ENCODE results near the gene MEMO1. TPM values are rescaled to one million over a fixed set of nuclear protein-coding genes. Genes with fewer than 3 reads are reported as not detected.
"Not testable (repeated sequence)": the region's sequence is repeated elsewhere in the genome, so short reads cannot be mapped to it uniquely, and the experiment has no call there.

Gene MEMO1
- total RNA-seq, 4 donors from 2014 or later = 12.2 to 42.9 (median 17.5) TPM

DNA sequence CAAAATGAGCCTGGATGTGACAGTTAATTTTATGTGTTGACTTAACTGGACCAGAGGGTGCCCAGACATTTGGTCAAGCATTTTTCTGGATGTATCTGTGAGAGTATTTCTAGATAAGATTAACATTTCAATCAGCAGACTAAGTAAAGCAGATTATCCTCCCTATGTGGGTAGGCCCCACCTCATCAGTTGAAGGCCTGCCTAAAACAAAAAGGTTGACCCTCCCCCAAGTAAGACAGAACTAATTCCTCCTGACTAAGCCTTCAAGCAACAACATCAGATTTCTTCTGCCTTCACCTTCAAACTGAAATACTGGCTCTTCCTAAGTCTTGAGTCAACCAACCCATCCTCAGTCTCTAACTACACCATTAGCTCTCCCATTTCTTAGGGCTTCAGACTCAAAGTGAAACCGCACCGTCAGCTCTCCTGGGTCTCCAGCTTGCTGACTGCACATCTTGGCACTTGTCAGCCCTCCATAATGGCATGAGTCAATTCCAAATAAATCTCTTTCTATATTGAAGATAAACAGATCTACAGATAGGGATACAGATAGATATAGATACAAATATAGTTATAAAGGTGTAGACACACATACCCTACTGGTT lies 47.9 kb downstream of the MEMO1 start:
- WGBS, 2 donors = 93 to 95% methylated on average over 2 of the region's 2 CpGs
- Histone ChIP-seq H3K36me3 (no peaks in the 10 kb centered on the region), H3K4me1 (peaks cover 0 to 4% (median 0%) of the 10 kb centered on the region in 4 donors), H3K27ac (no peak overlapping the region), H3K9me3 (no peaks in the 10 kb centered on the region), H3K27me3 (no peaks in the 10 kb centered on the region), H3K4me3 (no peak overlapping the region)
- DNase-seq (ENCODE audit: low spot score in 2 of 2) = no peak
- no peak for TF ChIP-seq CTCF (IDR thresholded peaks at IDR 0.05)
- no peak for TF ChIP-seq POLR2A (IDR thresholded peaks at IDR 0.05)
- no peak for TF ChIP-seq EP300 (IDR thresholded peaks at IDR 0.05)

GRCh38 chr2:31958140-31958717 lies 52.6 kb downstream of the MEMO1 start:
- H3K4me3 ChIP-seq = no peak overlapping the region
- TF ChIP-seq CTCF (IDR thresholded peaks at IDR 0.05) (no peak), EP300 (IDR thresholded peaks at IDR 0.05) (no peak), POLR2A (IDR thresholded peaks at IDR 0.05) (no peak)
- 75 to 78% methylated on average over 5 of the region's 5 CpGs for WGBS, 2 donors
- H3K9me3 ChIP-seq = no peaks in the 10 kb centered on the region
- H3K4me1 ChIP-seq = peaks cover 0 to 4% (median 0%) of the 10 kb centered on the region in 4 donors
- DNase-seq (ENCODE audit: low spot score in 2 of 2) = no peak
- H3K27me3 ChIP-seq = no peaks in the 10 kb centered on the region
- no peaks in the 10 kb centered on the region for H3K36me3 ChIP-seq
- H3K27ac ChIP-seq = no peak overlapping the region

- Histone ChIP-seq H3K36me3 (no peaks in the 10 kb centered on the region), H3K27me3 (no peaks in the 10 kb centered on the region), H3K4me3 (peak overlapping the region in 1 of 4 donors; percentile 15), H3K27ac (peak overlapping the region in 1 of 4 donors; percentile 45), H3K9me3 (no peaks in the 10 kb centered on the region), H3K4me1 (peaks cover 0 to 4% (median 0%) of the 10 kb centered on the region in 4 donors)
- 96 to 97% methylated on average over 1 of the region's 1 CpG for WGBS, 2 donors
- no peak for TF ChIP-seq CTCF (IDR thresholded peaks at IDR 0.05)
- TF ChIP-seq POLR2A (IDR thresholded peaks at IDR 0.05) = no peak
- TF ChIP-seq EP300 (IDR thresholded peaks at IDR 0.05) = no peak
- no peak for DNase-seq (ENCODE audit: low spot score in 2 of 2)
Measured at GRCh38 chr2:31957354-31958139, 53.3 kb downstream of the MEMO1 start.

DNA sequence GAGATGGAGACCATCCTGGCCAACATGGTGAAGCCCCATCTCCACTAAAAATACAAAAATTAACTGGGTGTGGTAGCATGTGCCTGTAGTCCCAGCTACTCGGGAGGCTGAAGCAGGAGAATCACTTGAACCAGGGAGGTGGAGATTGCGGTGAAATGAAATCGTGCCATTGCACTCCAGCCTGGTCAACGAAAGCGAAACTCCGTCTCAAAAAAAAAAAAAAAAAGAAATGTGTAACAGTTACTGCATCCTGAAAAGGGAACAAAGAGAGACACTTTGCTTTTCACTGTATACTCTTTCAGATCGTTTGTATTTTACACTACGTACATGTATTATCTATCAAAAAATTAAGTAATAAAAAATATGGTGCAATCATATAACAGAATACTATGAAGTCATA lies 53.9 kb downstream of the MEMO1 start:
- WGBS, 2 donors = 88 to 90% methylated on average over 8 of the region's 8 CpGs

DNA sequence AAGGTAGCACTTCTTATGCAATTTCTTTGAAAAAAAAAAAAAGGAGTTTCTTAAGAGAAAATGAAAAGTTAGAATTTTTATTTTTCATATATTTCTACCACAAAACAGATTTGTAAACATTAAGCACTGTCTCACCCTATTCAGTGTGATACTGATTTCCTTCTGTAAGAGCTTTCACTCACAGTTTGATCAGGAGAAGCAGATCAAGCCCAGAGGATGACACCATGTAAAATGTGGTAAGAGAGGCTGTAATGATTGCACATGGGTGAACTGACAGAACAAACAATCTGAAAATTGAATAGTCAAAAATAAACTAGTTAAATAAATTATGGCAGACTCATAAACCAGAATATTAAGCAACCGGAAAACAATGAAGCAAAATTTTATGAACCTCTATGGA lies 54.5 kb downstream of the MEMO1 start:
- no peak for DNase-seq (ENCODE audit: low spot score in 2 of 2)
- Histone ChIP-seq H3K27me3 (no peaks in the 10 kb centered on the region), H3K4me1 (peaks cover 0 to 3% (median 0%) of the 10 kb centered on the region in 4 donors), H3K27ac (no peak overlapping the region), H3K4me3 (no peak overlapping the region), H3K9me3 (no peaks in the 10 kb centered on the region), H3K36me3 (no peaks in the 10 kb centered on the region)
- WGBS, 2 donors = 97 to 100% methylated on average over 1 of the region's 1 CpG
- TF ChIP-seq CTCF (IDR thresholded peaks at IDR 0.05) = no peak
- no peak for TF ChIP-seq EP300 (IDR thresholded peaks at IDR 0.05)
- no peak for TF ChIP-seq POLR2A (IDR thresholded peaks at IDR 0.05)

More for the DNA sequence above, 53.9 kb downstream of the MEMO1 start:
- H3K27ac ChIP-seq = peak overlapping the region in 1 of 4 donors; percentile 45
- not testable (repeated sequence) for H3K4me1 ChIP-seq; H3K36me3 ChIP-seq; H3K27me3 ChIP-seq; DNase-seq (ENCODE audit: low spot score in 2 of 2); H3K9me3 ChIP-seq
- peak overlapping the region in 1 of 4 donors; percentile 15 for H3K4me3 ChIP-seq

DNA sequence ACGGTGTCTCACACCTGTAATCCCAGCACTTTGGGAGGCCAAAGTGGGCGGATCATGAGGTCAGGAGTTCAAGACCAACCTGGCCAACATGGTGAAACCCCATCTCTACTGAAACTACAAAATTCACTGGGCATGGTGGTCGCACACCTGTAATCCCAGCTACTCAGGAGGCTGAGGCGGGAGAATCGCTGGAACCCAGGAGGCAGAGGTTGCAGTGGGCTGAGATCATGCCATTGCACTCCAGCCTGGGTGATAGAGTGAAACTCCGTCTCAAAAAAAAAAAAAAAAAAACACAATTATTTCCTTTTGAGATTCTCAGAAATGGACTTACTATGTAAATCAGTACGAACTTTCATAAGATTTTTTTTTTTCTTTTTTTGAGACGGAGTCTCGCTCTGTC lies 57.7 kb downstream of the MEMO1 start:
- WGBS, 2 donors = 97% methylated on average over 9 of the region's 9 CpGs
- H3K27ac ChIP-seq; H3K4me1 ChIP-seq; H3K36me3 ChIP-seq; H3K27me3 ChIP-seq; DNase-seq (ENCODE audit: low spot score in 2 of 2); H3K9me3 ChIP-seq; H3K4me3 ChIP-seq: not testable (repeated sequence)
